H1 (cell line): ENCODE results near the gene ADCY2. TPM values are rescaled to one million over a fixed set of nuclear protein-coding genes. Genes with fewer than 3 reads are reported as not detected.

ENCODE experiments used
- CTCF ChIA-PET: fragments of 300-600 bp; sonication (Branson Sonifier 250); formaldehyde crosslinking; loops from one replicate; lab custom pipeline; 2021; ENCODE audit not compliant: partially characterized antibody; lab: Charles Lee
- POLR2A ChIA-PET: fragments of 300-600 bp; sonication (Branson Sonifier 250); formaldehyde crosslinking; loops from one replicate; lab custom pipeline; 2021; ENCODE audit warnings: inconsistent platforms; ENCODE audit not compliant: partially characterized antibody; lab: Charles Lee
- DNase-seq, 2 experiments: peaks; one replicate each; pipeline versions ENCODE4 v3.0.0 to v3.0.0-alpha.2; 2010 to 2022; ENCODE audit warnings: low spot score in 2 of 2, low read depth in 1 of 2, mixed read lengths in 1 of 2
- FAIRE-seq: peaks from 2 replicates; lab custom pipeline; 2011; peaks lifted over from hg19 to GRCh38; lab: Jason Lieb, UNC
- H2AFZ ChIP-seq: 2 replicates; pipeline ENCODE4 v1.8.1; 2012; ENCODE audit warnings: low read length, inconsistent platforms
- H2AK5ac ChIP-seq: 2 replicates; pipeline ENCODE4 v1.6.1; 2013; ENCODE audit warnings: low read depth, low read length
- H2BK120ac ChIP-seq: replicated peaks from 2 replicates; pipeline ENCODE3; 2013; ENCODE audit warnings: low read depth, low read length, inconsistent platforms
- H2BK12ac ChIP-seq: 2 replicates; pipeline ENCODE4 v1.6.1; 2013; ENCODE audit warnings: low read depth, low read length
- H2BK15ac ChIP-seq: 2 replicates; pipeline ENCODE4 v1.6.1; 2013; ENCODE audit warnings: low read length
- H2BK20ac ChIP-seq: 2 replicates; pipeline ENCODE4 v1.6.1; 2013; ENCODE audit warnings: low read length
- H2BK5ac ChIP-seq: 2 replicates; pipeline ENCODE4 v1.6.1; 2013; ENCODE audit warnings: low read depth, low read length
- H3K14ac ChIP-seq: 2 replicates; pipeline ENCODE4 v1.6.1; 2013; ENCODE audit warnings: inconsistent platforms; ENCODE audit not compliant: insufficient read length
- H3K18ac ChIP-seq: 2 replicates; pipeline ENCODE4 v1.6.1; 2013; ENCODE audit warnings: low read length; ENCODE audit errors: extremely low read depth
- H3K23ac ChIP-seq: 2 replicates; pipeline ENCODE4 v1.6.1; 2013; ENCODE audit warnings: inconsistent platforms; ENCODE audit not compliant: insufficient read length
- H3K23me2 ChIP-seq: 2 replicates; pipeline ENCODE4 v1.6.1; 2013; ENCODE audit warnings: low read depth, low read length
- H3K27ac ChIP-seq: 2 replicates; pipeline ENCODE4 v1.6.1; 2011; ENCODE audit warnings: low read depth, low read length, inconsistent platforms
- H3K27me3 ChIP-seq, 4 experiments: replicated peaks in 1 of 4; 1 replicate in 1 of 4; 2 replicates in 3 of 4; pipeline versions ENCODE4 v1.6.1 to v1.8.1; 2011 to 2013; ENCODE audit warnings: low read length in 3 of 4, mild to moderate bottlenecking in 3 of 4, inconsistent platforms in 2 of 4, mixed read lengths in 2 of 4, moderate library complexity in 1 of 4; ENCODE audit not compliant: control insufficient read depth in 3 of 4, insufficient read depth in 3 of 4; ENCODE audit errors: extremely low read depth in 1 of 4
- H3K36me3 ChIP-seq, 4 experiments: 2 replicates each; pipeline versions ENCODE4 v1.6.1 to v1.8.1; 2011 to 2013; ENCODE audit warnings: mild to moderate bottlenecking in 4 of 4, low read length in 3 of 4, moderate library complexity in 2 of 4, control low read depth in 1 of 4, inconsistent platforms in 1 of 4; ENCODE audit not compliant: insufficient read depth in 4 of 4, control insufficient read depth in 2 of 4
- H3K4ac ChIP-seq: replicated peaks from 2 replicates; pipeline ENCODE3; 2013; ENCODE audit warnings: low read length, low read depth, mixed read lengths, inconsistent platforms; ENCODE audit not compliant: insufficient read length
- H3K4me1 ChIP-seq, 4 experiments: replicated peaks in 1 of 4; 1 replicate in 1 of 4; 2 replicates in 3 of 4; pipeline versions ENCODE4 v1.6.1 to v1.8.1; 2011 to 2013; ENCODE audit warnings: low read length in 3 of 4, inconsistent platforms in 2 of 4, mixed read lengths in 1 of 4; ENCODE audit not compliant: insufficient read depth in 4 of 4, control insufficient read depth in 3 of 4
- H3K4me2 ChIP-seq, 2 experiments: 2 replicates each; pipeline versions ENCODE4 v1.6.1 to v1.8.1; 2011 to 2013; ENCODE audit warnings: low read depth in 2 of 2, low read length in 2 of 2, control low read depth in 1 of 2, inconsistent platforms in 1 of 2, mild to moderate bottlenecking in 1 of 2; ENCODE audit not compliant: insufficient read depth in 1 of 2
- H3K4me3 ChIP-seq, 4 experiments: fragments of 200-600, 300-600 bp in 1 of 4; sonication (generic), shearing (Covaris generic), sonication (Bioruptor Twin) in 1 of 4; 2 replicates each; pipeline versions ENCODE4 v1.5.1 to v1.8.1; 2011 to 2016; ENCODE audit warnings: low read length in 4 of 4, low read depth in 3 of 4, control low read depth in 2 of 4, inconsistent platforms in 2 of 4, mild to moderate bottlenecking in 2 of 4, mixed read lengths in 1 of 4, moderate library complexity in 1 of 4; ENCODE audit not compliant: insufficient read depth in 2 of 4; ENCODE audit errors: extremely low read depth in 1 of 4
- H3K56ac ChIP-seq: replicated peaks from 2 replicates; pipeline ENCODE3; 2013; ENCODE audit warnings: low read depth, mild to moderate bottlenecking, mixed read lengths, low read length, inconsistent platforms; ENCODE audit not compliant: insufficient read length
- H3K79me1 ChIP-seq: 2 replicates; pipeline ENCODE4 v1.6.1; 2013; ENCODE audit warnings: low read depth, low read length, control low read depth
- H3K79me2 ChIP-seq, 2 experiments: 2 replicates each; pipeline versions ENCODE4 v1.6.1 to v1.8.1; 2012 to 2013; ENCODE audit warnings: low read length in 2 of 2, mild to moderate bottlenecking in 2 of 2, inconsistent platforms in 1 of 2; ENCODE audit not compliant: insufficient read depth in 2 of 2, control insufficient read depth in 1 of 2
- H3K9ac ChIP-seq, 4 experiments: replicated peaks in 1 of 4; 1 replicate in 1 of 4; 2 replicates in 3 of 4; pipeline versions ENCODE4 v1.6.1 to v1.8.1; 2011 to 2013; ENCODE audit warnings: low read depth in 3 of 4, low read length in 3 of 4, control low read depth in 2 of 4, mild to moderate bottlenecking in 2 of 4, moderate library complexity in 2 of 4, inconsistent platforms in 1 of 4; ENCODE audit errors: extremely low read depth in 1 of 4
- H3K9me3 ChIP-seq, 2 experiments: 2 replicates each; pipeline versions ENCODE4 v1.6.1 to v1.8.1; 2012 to 2013; ENCODE audit warnings: mild to moderate bottlenecking in 2 of 2, moderate library complexity in 2 of 2, control low read depth in 1 of 2, inconsistent platforms in 1 of 2, low read depth in 1 of 2, low read length in 1 of 2, mixed read lengths in 1 of 2; ENCODE audit not compliant: insufficient read depth in 2 of 2
- H4K20me1 ChIP-seq, 2 experiments: replicated peaks in 1 of 2; 2 replicates each; pipeline versions ENCODE3 to v1.8.1; 2011 to 2013; ENCODE audit warnings: inconsistent platforms in 2 of 2, low read length in 2 of 2, mild to moderate bottlenecking in 1 of 2; ENCODE audit not compliant: insufficient read depth in 2 of 2, control insufficient read depth in 1 of 2
- H4K5ac ChIP-seq: 2 replicates; pipeline ENCODE4 v1.6.1; 2013; ENCODE audit warnings: low read length, low read depth, mixed read lengths, inconsistent platforms; ENCODE audit not compliant: insufficient read length
- H4K8ac ChIP-seq: 2 replicates; pipeline ENCODE4 v1.8.0; 2013; ENCODE audit warnings: mild to moderate bottlenecking, moderate library complexity, low read length, inconsistent platforms; ENCODE audit not compliant: insufficient read depth; ENCODE audit errors: extremely low read depth
- H4K91ac ChIP-seq: replicated peaks from 2 replicates; pipeline ENCODE3; 2013; ENCODE audit warnings: low read length, mixed read lengths, inconsistent platforms; ENCODE audit not compliant: insufficient read length
- POLR2AphosphoS5 ChIP-seq: IDR thresholded peaks from 2 replicates; pipeline ENCODE4 v1.6.1; 2011; ENCODE audit warnings: low read depth, low read length
- RBBP5 ChIP-seq: IDR thresholded peaks from 2 replicates; pipeline ENCODE4 v1.7.1; 2012; ENCODE audit warnings: low read depth, mild to moderate bottlenecking, inconsistent platforms, low read length, moderate library complexity, borderline replicate concordance
- YY1 ChIP-seq: IDR thresholded peaks from 2 replicates; pipeline ENCODE4 v1.6.1; 2011; ENCODE audit warnings: low read depth, mild to moderate bottlenecking, low read length
- WGBS, 2 experiments: shearing (Covaris generic) in 1 of 2; methylation state at CpG; one replicate each; pipeline versions ENCODE4 v1.1.6 to v1.1.7; 2013 to 2015; ENCODE audit warnings: low lambda C conversion rate in 2 of 2, mixed read lengths in 2 of 2, inconsistent platforms in 1 of 2, low coverage in 1 of 2, missing lambda C conversion rate in 1 of 2; ENCODE audit not compliant: insufficient replicate concordance in 2 of 2, insufficient coverage in 1 of 2, insufficient read length in 1 of 2; ENCODE audit errors: extremely low coverage in 1 of 2, missing lambda C conversion rate in 1 of 2; 5-methylcytosine and 5-hydroxymethylcytosine counted together
- polyA plus RNA-seq, 7 experiments: library from polyadenylated mRNA; depleted of rRNA in 3 of 7; stranded (reverse) in 5 of 7; unstranded in 2 of 7; fragments of >200 nt in 5 of 7; fragments of 200-250 nt in 2 of 7; gene quantifications; 1 replicate in 5 of 7; 2 replicates in 1 of 7; 4 replicates in 1 of 7; pipeline versions ENCODE4 v1.2.1 to v1.2.3, GENCODE V29; 2011 to 2013; ENCODE audit warnings: missing spikeins in 2 of 7, mixed read lengths in 2 of 7
- total RNA-seq: library from RNA; stranded (reverse); fragmentation: NEBNext Ultra II Directional; extraction: Animal tissue kit (Norgen Biotek cat#: 25700); gene quantifications from 2 replicates; pipeline ENCODE4 v1.2.1, GENCODE V29; 2021

ADCY2 gene
- total and polyA plus RNA-seq, 2 of the 8 experiments (the other 6 are each of a cell fraction or from before 2014, with no cell fraction given), result 35.8 to 122 TPM

- H4K91ac ChIP-seq, result peak overlapping the region; percentile 99
- H2BK5ac ChIP-seq, result peak overlapping the region; percentile 92; the same call in 1 of the 2 replicates
- peak overlapping the region; percentile 85 to 91 for H3K4me2 ChIP-seq
- peak overlapping the region; percentile 90 for H2BK15ac ChIP-seq
- H4K20me1 ChIP-seq, result peaks cover 0 to 2% of the 10 kb centered on the region in 2 experiments
- peak overlapping the region; percentile 80 for H3K18ac ChIP-seq
- peak overlapping the region; percentile 78; the same call in 1 of the 2 replicates for H2AK5ac ChIP-seq
- peaks cover 0 to 4% (median 0%) of the 10 kb centered on the region in 4 experiments; a peak in 1 of 7 replicates for H3K27me3 ChIP-seq
- FAIRE-seq (no peak), DNase-seq (no peak)
- no peak overlapping the region for H3K56ac ChIP-seq
- H3K79me2 ChIP-seq, result peaks cover 7 to 38% of the 10 kb centered on the region in 2 experiments
- no peak for TF ChIP-seq RBBP5
- 0 out of 2 replicates have a peak, but pooled peaks have one; percentile 0 for TF ChIP-seq POLR2AphosphoS5
- TF ChIP-seq YY1, result no peak
- H3K23ac ChIP-seq, result no peak overlapping the region
- no peak overlapping the region for H3K14ac ChIP-seq
- 80% methylated on average over 14 of the region's 14 CpGs; no CpG with 5 or more reads in 1 of the 2 experiments for WGBS, 2 experiments
- H3K79me1 ChIP-seq, result peaks cover 3% of the 10 kb centered on the region; the same call in 1 of the 2 replicates
- peak overlapping the region; percentile 86 for H2BK20ac ChIP-seq
- peak overlapping the region; percentile 65 for H2BK120ac ChIP-seq
- peak overlapping the region; percentile 86; the same call in 1 of the 2 replicates for H2BK12ac ChIP-seq
- H4K5ac ChIP-seq, result no peak overlapping the region
- peaks cover 14% of the 10 kb centered on the region for H3K23me2 ChIP-seq
- H3K9ac ChIP-seq, result no peak overlapping the region
- no peak overlapping the region for H3K27ac ChIP-seq
- no peak overlapping the region for H2AFZ ChIP-seq
- ChIA-PET POLR2A (interaction anchor here (1.5 to 4.5 kb wide), 7 partner anchors 11 to 133 kb away, joined by 3 to 33 read pairs (median 5); no protein-coding TSS in a partner anchor), CTCF (interaction anchor here (0.6 to 3.5 kb wide), 33 partner anchors 8 to 1751 kb away, joined by 3 to 19 read pairs (median 4); no protein-coding TSS in a partner anchor)
- H3K9me3 ChIP-seq, result no peaks in the 10 kb centered on the region
- H3K36me3 ChIP-seq, result no peaks in the 10 kb centered on the region
- H3K4me3 ChIP-seq, result peak overlapping the region; percentile 72 to 92 (median 78); a peak in 5 of 8 replicates
- H3K4me1 ChIP-seq, result peaks cover 12 to 27% (median 17%) of the 10 kb centered on the region in 4 experiments
- H3K4ac ChIP-seq, result peak overlapping the region; percentile 73
- no peak overlapping the region for H4K8ac ChIP-seq
These were observed 1.8 kb upstream of the ADCY2 start for GRCh38 chr5:7393921-7394799.
